GM12878 (cell line): ENCODE measurements around the gene FTL. TPM values are rescaled to one million over a fixed set of nuclear protein-coding genes. Genes with fewer than 3 reads are reported as not detected.

Source experiments
- ATAC-seq: fragments of 200-7000 bp; cut with Tn5 transposase; 3 replicates; pipeline ENCODE4 v1.9.1; 2020; ENCODE audit warnings: mild to moderate bottlenecking, moderate library complexity
- BruUV-seq: library from RNA; stranded (reverse); fragments of 400-500 nt; replicated peaks from 2 replicates; lab custom pipeline; 2021; lab: Mats Ljungman, UMichigan
- CTCF ChIA-PET: fragments of 300-600 bp; sonication (Branson Sonifier 250); formaldehyde crosslinking; extraction: SDS; loops from one replicate; lab custom pipeline; 2021; ENCODE audit warnings: inconsistent platforms; lab: Yijun Ruan, JAX
- POLR2A ChIA-PET: fragments of 350-600 bp; formaldehyde crosslinking; extraction: SDS; loops from one replicate; lab custom pipeline; 2021; ENCODE audit warnings: inconsistent platforms; lab: Charles Lee
- RAD21 ChIA-PET: fragments of 300-600 bp; sonication (Branson Sonifier 250); formaldehyde crosslinking; loops from one replicate; lab custom pipeline; 2023; ENCODE audit warnings: antibody characterized with exemption; ENCODE audit not compliant: unreplicated experiment; lab: Charles Lee
- SMC1A ChIA-PET: fragments of 300-600 bp; sonication (Branson Sonifier 250); formaldehyde crosslinking; loops from one replicate; lab custom pipeline; 2023; ENCODE audit not compliant: unreplicated experiment, uncharacterized antibody; lab: Charles Lee
- DNase-seq: peaks from one replicate; pipeline ENCODE4 v3.0.0-alpha.2; 2011; ENCODE audit warnings: low read depth, low spot score
- FAIRE-seq: peaks from 3 replicates; lab custom pipeline; 2011; peaks lifted over from hg19 to GRCh38; lab: Jason Lieb, UNC
- H2AFZ ChIP-seq: 2 replicates; pipeline ENCODE4 v1.6.0; 2011; ENCODE audit warnings: low read depth, low read length, control low read depth; ENCODE audit not compliant: control insufficient read depth
- H3K27ac ChIP-seq: 2 replicates; pipeline ENCODE4 v1.5.1; 2011; ENCODE audit warnings: control low read depth; ENCODE audit not compliant: control insufficient read depth, insufficient read depth
- H3K27me3 ChIP-seq, 2 experiments: replicated peaks in 1 of 2; 2 replicates each; pipeline versions ENCODE4 v1.6.0 to v1.6.1; 2011; ENCODE audit warnings: low read length in 1 of 2; ENCODE audit not compliant: control insufficient read depth in 2 of 2, insufficient read depth in 2 of 2
- H3K36me3 ChIP-seq, 2 experiments: 2 replicates each; pipeline ENCODE4 v1.5.1; 2011; ENCODE audit warnings: low read length in 1 of 2; ENCODE audit not compliant: control insufficient read depth in 2 of 2, insufficient read depth in 2 of 2
- H3K4me1 ChIP-seq: 2 replicates; pipeline ENCODE4 v1.6.1; 2011; ENCODE audit warnings: mild to moderate bottlenecking, low read length, moderate library complexity, mixed read lengths; ENCODE audit not compliant: control insufficient read depth, insufficient read depth
- H3K4me2 ChIP-seq: 2 replicates; pipeline ENCODE4 v1.6.0; 2011; ENCODE audit warnings: control low read depth; ENCODE audit not compliant: control insufficient read depth, insufficient read depth
- H3K4me3 ChIP-seq: fragments of 200-600 bp; sonication (generic); 2 replicates; pipeline ENCODE4 v1.5.1; 2016
- H3K79me2 ChIP-seq: 2 replicates; pipeline ENCODE4 v1.6.0; 2011; ENCODE audit warnings: low read length; ENCODE audit not compliant: control insufficient read depth, insufficient read depth
- H3K9ac ChIP-seq: 2 replicates; pipeline ENCODE4 v1.8.0; 2011; ENCODE audit warnings: low read length, control low read depth, mixed read lengths; ENCODE audit not compliant: control insufficient read depth, insufficient read depth
- H3K9me3 ChIP-seq: replicated peaks from 3 replicates; pipeline ENCODE4 v1.5.1; 2011; ENCODE audit warnings: mild to moderate bottlenecking, low read length; ENCODE audit not compliant: control insufficient read depth, insufficient read depth
- H4K20me1 ChIP-seq: 2 replicates; pipeline ENCODE4 v1.6.0; 2011; ENCODE audit not compliant: control insufficient read depth, insufficient read depth
- BMI1 ChIP-seq: fragments of 450-650 bp; IDR thresholded peaks from 2 replicates; pipeline ENCODE4 v1.6.1; 2016; ENCODE audit warnings: mild to moderate bottlenecking, moderate library complexity, borderline replicate concordance
- CBFB ChIP-seq: IDR thresholded peaks from 2 replicates; pipeline ENCODE4 v1.6.1; 2016; ENCODE audit warnings: antibody characterized with exemption, low read depth
- CEBPZ ChIP-seq: fragments of 150-350 bp; IDR thresholded peaks from 2 replicates; pipeline ENCODE4 v1.6.1; 2016; ENCODE audit warnings: low read depth, low read length
- ETV6 ChIP-seq, 2 experiments: fragments of 450-650 bp in 1 of 2; IDR thresholded peaks in 1 of 2; conservative IDR thresholded peaks in 1 of 2; 2 replicates each; pipeline ENCODE4 v1.6.1; 2014; ENCODE audit warnings: antibody characterized with exemption in 1 of 2, borderline replicate concordance in 1 of 2, low read depth in 1 of 2, mild to moderate bottlenecking in 1 of 2, moderate library complexity in 1 of 2
- HDGF ChIP-seq: fragments of 450-650 bp; IDR thresholded peaks from 2 replicates; pipeline ENCODE4 v1.6.1; 2016; ENCODE audit warnings: antibody characterized with exemption
- NRF1 ChIP-seq: conservative IDR thresholded peaks from 2 replicates; pipeline ENCODE4 v1.6.1; 2011; ENCODE audit warnings: mild to moderate bottlenecking, low read depth, low read length, improper control_type of control experiment
- RAD51 ChIP-seq: fragments of 450-650 bp; IDR thresholded peaks from 2 replicates; pipeline ENCODE4 v1.6.1; 2016; ENCODE audit warnings: moderate library complexity, mild to moderate bottlenecking, inconsistent platforms
- SMARCA5 ChIP-seq: fragments of 450-650 bp; IDR thresholded peaks from 2 replicates; pipeline ENCODE4 v1.6.1; 2017; ENCODE audit warnings: mild to moderate bottlenecking
- WGBS: methylation state at CpG from one replicate; pipeline ENCODE4 v1.1.6; 2016; ENCODE audit warnings: low lambda C conversion rate; ENCODE audit not compliant: insufficient replicate concordance, insufficient coverage; ENCODE audit errors: missing lambda C conversion rate; 5-methylcytosine and 5-hydroxymethylcytosine counted together
- in situ Hi-C: fragments of 300-500 bp; cut with MboI; formaldehyde crosslinking; loops from 9 replicates; pipeline ENCODE4 v1.14.3; 2018; ENCODE audit warnings: mixed read lengths
- intact Hi-C: fragments of 100-400 bp; cut with micrococcal nuclease; formaldehyde crosslinking; loops from one replicate; pipeline ENCODE4 v1.14.2; 2022; ENCODE audit not compliant: unreplicated experiment
- polyA plus RNA-seq, 11 experiments: library from polyadenylated mRNA; depleted of rRNA in 4 of 11; unstranded in 6 of 11; stranded (reverse) in 5 of 11; fragments of >200 nt; fragmentation: Nextera tagmentation in 4 of 11; fragmentation: Illumina TruSeq in 1 of 11; extraction: Ambion mirVana in 4 of 11; extraction: Trizol in 1 of 11; gene quantifications; 1 replicate in 1 of 11; 2 replicates in 10 of 11; pipeline versions ENCODE4 v1.2.1 to v1.2.3, GENCODE V29; 2011 to 2016; ENCODE audit warnings: inconsistent platforms in 2 of 11, missing spikeins in 2 of 11, low read depth in 1 of 11
- total RNA-seq, 4 experiments: library from RNA; depleted of rRNA in 3 of 4; stranded (reverse); fragments of >200 nt in 3 of 4; fragmentation: Illumina TruSeq in 1 of 4; extraction: Trizol in 1 of 4; gene quantifications; 2 replicates each; pipeline versions ENCODE4 v1.2.1 to v1.2.3, GENCODE V29; 2013 to 2021
- TF ChIP-seq, protein P1 (sequence below): fragments of 450-650 bp; IDR thresholded peaks from 2 replicates; pipeline ENCODE4 v1.6.1; 2017; ENCODE audit warnings: low read depth, mild to moderate bottlenecking, moderate library complexity

FTL gene
- total and polyA plus RNA-seq, 10 of the 15 experiments (the other 5 are each of a cell fraction or from before 2014, with no cell fraction given) = 364 to 8,913 (median 1,595) TPM

- ATAC-seq (no peak), DNase-seq (no peak), FAIRE-seq (no peak)
- Histone ChIP-seq H3K27me3 (no peaks in the 10 kb centered on the region), H3K79me2 (no peaks in the 10 kb centered on the region), H3K4me3 (no peak overlapping the region), H3K4me1 (no peaks in the 10 kb centered on the region), H3K36me3 (no peaks in the 10 kb centered on the region), H3K9me3 (peaks cover 10% of the 10 kb centered on the region; the same call in 1 of the 3 replicates), H3K27ac (no peak overlapping the region), H4K20me1 (no peaks in the 10 kb centered on the region), H3K4me2 (no peak overlapping the region), H2AFZ (no peak overlapping the region), H3K9ac (no peak overlapping the region)
- SMC1A ChIA-PET = no interaction called here
- in situ Hi-C loops = no loop called here
- POLR2A ChIA-PET = no interaction called here
- CTCF ChIA-PET = no interaction called here
- 38% methylated on average over 9 of the region's 9 CpGs for WGBS
- RAD21 ChIA-PET = no interaction called here
- no TSS peak for BruUV-seq
- intact Hi-C loops = no loop called here
- TF ChIP-seq CBFB = no peak
- no peak for TF ChIP-seq CEBPZ
- TF ChIP-seq ETV6 (conservative IDR thresholded peaks at IDR 0.05 in 1 of 2, IDR thresholded peaks at IDR 0.05 in 1 of 2; ENCODE audit: borderline replicate concordance in 1 of 2, low read depth in 1 of 2) = no peak
- no peak for TF ChIP-seq BMI1
- TF ChIP-seq, protein P1, sequence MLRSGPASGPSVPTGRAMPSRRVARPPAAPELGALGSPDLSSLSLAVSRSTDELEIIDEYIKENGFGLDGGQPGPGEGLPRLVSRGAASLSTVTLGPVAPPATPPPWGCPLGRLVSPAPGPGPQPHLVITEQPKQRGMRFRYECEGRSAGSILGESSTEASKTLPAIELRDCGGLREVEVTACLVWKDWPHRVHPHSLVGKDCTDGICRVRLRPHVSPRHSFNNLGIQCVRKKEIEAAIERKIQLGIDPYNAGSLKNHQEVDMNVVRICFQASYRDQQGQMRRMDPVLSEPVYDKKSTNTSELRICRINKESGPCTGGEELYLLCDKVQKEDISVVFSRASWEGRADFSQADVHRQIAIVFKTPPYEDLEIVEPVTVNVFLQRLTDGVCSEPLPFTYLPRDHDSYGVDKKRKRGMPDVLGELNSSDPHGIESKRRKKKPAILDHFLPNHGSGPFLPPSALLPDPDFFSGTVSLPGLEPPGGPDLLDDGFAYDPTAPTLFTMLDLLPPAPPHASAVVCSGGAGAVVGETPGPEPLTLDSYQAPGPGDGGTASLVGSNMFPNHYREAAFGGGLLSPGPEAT = no peak
- no peak for TF ChIP-seq RAD51
- no peak for TF ChIP-seq NRF1
- TF ChIP-seq HDGF = no peak
- no peak for TF ChIP-seq SMARCA5
Observed at GRCh38 chr19:48946463-48947257, 18.4 kb upstream of the FTL start.
